GM12878 (cell line): ENCODE data around the gene DYSF. TPM values are rescaled to one million over a fixed set of nuclear protein-coding genes. Genes with fewer than 3 reads are reported as not detected.

Experiments used
- ATAC-seq: fragments of 200-7000 bp; cut with Tn5 transposase; 3 replicates; pipeline ENCODE4 v1.9.1; 2020; ENCODE audit warnings: mild to moderate bottlenecking, moderate library complexity
- BruUV-seq: library from RNA; stranded (reverse); fragments of 400-500 nt; replicated peaks from 2 replicates; lab custom pipeline; 2021; lab: Mats Ljungman, UMichigan
- CTCF ChIA-PET: fragments of 300-600 bp; sonication (Branson Sonifier 250); formaldehyde crosslinking; extraction: SDS; loops from one replicate; lab custom pipeline; 2021; ENCODE audit warnings: inconsistent platforms; lab: Yijun Ruan, JAX
- POLR2A ChIA-PET: fragments of 350-600 bp; formaldehyde crosslinking; extraction: SDS; loops from one replicate; lab custom pipeline; 2021; ENCODE audit warnings: inconsistent platforms; lab: Charles Lee
- RAD21 ChIA-PET: fragments of 300-600 bp; sonication (Branson Sonifier 250); formaldehyde crosslinking; loops from one replicate; lab custom pipeline; 2023; ENCODE audit warnings: antibody characterized with exemption; ENCODE audit not compliant: unreplicated experiment; lab: Charles Lee
- SMC1A ChIA-PET: fragments of 300-600 bp; sonication (Branson Sonifier 250); formaldehyde crosslinking; loops from one replicate; lab custom pipeline; 2023; ENCODE audit not compliant: unreplicated experiment, uncharacterized antibody; lab: Charles Lee
- DNase-seq: peaks from one replicate; pipeline ENCODE4 v3.0.0-alpha.2; 2011; ENCODE audit warnings: low read depth, low spot score
- FAIRE-seq: peaks from 3 replicates; lab custom pipeline; 2011; peaks lifted over from hg19 to GRCh38; lab: Jason Lieb, UNC
- H2AFZ ChIP-seq: 2 replicates; pipeline ENCODE4 v1.6.0; 2011; ENCODE audit warnings: low read depth, low read length, control low read depth; ENCODE audit not compliant: control insufficient read depth
- H3K27ac ChIP-seq: 2 replicates; pipeline ENCODE4 v1.5.1; 2011; ENCODE audit warnings: control low read depth; ENCODE audit not compliant: control insufficient read depth, insufficient read depth
- H3K27me3 ChIP-seq, 2 experiments: replicated peaks in 1 of 2; 2 replicates each; pipeline versions ENCODE4 v1.6.0 to v1.6.1; 2011; ENCODE audit warnings: low read length in 1 of 2; ENCODE audit not compliant: control insufficient read depth in 2 of 2, insufficient read depth in 2 of 2
- H3K36me3 ChIP-seq, 2 experiments: 2 replicates each; pipeline ENCODE4 v1.5.1; 2011; ENCODE audit warnings: low read length in 1 of 2; ENCODE audit not compliant: control insufficient read depth in 2 of 2, insufficient read depth in 2 of 2
- H3K4me1 ChIP-seq: 2 replicates; pipeline ENCODE4 v1.6.1; 2011; ENCODE audit warnings: mild to moderate bottlenecking, low read length, moderate library complexity, mixed read lengths; ENCODE audit not compliant: control insufficient read depth, insufficient read depth
- H3K4me2 ChIP-seq: 2 replicates; pipeline ENCODE4 v1.6.0; 2011; ENCODE audit warnings: control low read depth; ENCODE audit not compliant: control insufficient read depth, insufficient read depth
- H3K4me3 ChIP-seq: fragments of 200-600 bp; sonication (generic); 2 replicates; pipeline ENCODE4 v1.5.1; 2016
- H3K79me2 ChIP-seq: 2 replicates; pipeline ENCODE4 v1.6.0; 2011; ENCODE audit warnings: low read length; ENCODE audit not compliant: control insufficient read depth, insufficient read depth
- H3K9ac ChIP-seq: 2 replicates; pipeline ENCODE4 v1.8.0; 2011; ENCODE audit warnings: low read length, control low read depth, mixed read lengths; ENCODE audit not compliant: control insufficient read depth, insufficient read depth
- H3K9me3 ChIP-seq: replicated peaks from 3 replicates; pipeline ENCODE4 v1.5.1; 2011; ENCODE audit warnings: mild to moderate bottlenecking, low read length; ENCODE audit not compliant: control insufficient read depth, insufficient read depth
- H4K20me1 ChIP-seq: 2 replicates; pipeline ENCODE4 v1.6.0; 2011; ENCODE audit not compliant: control insufficient read depth, insufficient read depth
- HDAC6 ChIP-seq: fragments of 200-600 bp; sonication (generic); IDR thresholded peaks from one replicate; pipeline ENCODE4 v1.8.0; 2017; ENCODE audit warnings: antibody characterized with exemption; ENCODE audit not compliant: unreplicated experiment
- TARDBP ChIP-seq: IDR thresholded peaks from 2 replicates; pipeline ENCODE4 v1.6.1; 2016; ENCODE audit warnings: borderline replicate concordance
- ZNF274 ChIP-seq: IDR thresholded peaks from one replicate; pipeline ENCODE4 v1.8.0; 2011; ENCODE audit not compliant: insufficient read length, insufficient read depth
- WGBS: methylation state at CpG from one replicate; pipeline ENCODE4 v1.1.6; 2016; ENCODE audit warnings: low lambda C conversion rate; ENCODE audit not compliant: insufficient replicate concordance, insufficient coverage; ENCODE audit errors: missing lambda C conversion rate; 5-methylcytosine and 5-hydroxymethylcytosine counted together
- in situ Hi-C: fragments of 300-500 bp; cut with MboI; formaldehyde crosslinking; loops from 9 replicates; pipeline ENCODE4 v1.14.3; 2018; ENCODE audit warnings: mixed read lengths
- intact Hi-C: fragments of 100-400 bp; cut with micrococcal nuclease; formaldehyde crosslinking; loops from one replicate; pipeline ENCODE4 v1.14.2; 2022; ENCODE audit not compliant: unreplicated experiment
- polyA plus RNA-seq, 11 experiments: library from polyadenylated mRNA; depleted of rRNA in 4 of 11; unstranded in 6 of 11; stranded (reverse) in 5 of 11; fragments of >200 nt; fragmentation: Nextera tagmentation in 4 of 11; fragmentation: Illumina TruSeq in 1 of 11; extraction: Ambion mirVana in 4 of 11; extraction: Trizol in 1 of 11; gene quantifications; 1 replicate in 1 of 11; 2 replicates in 10 of 11; pipeline versions ENCODE4 v1.2.1 to v1.2.3, GENCODE V29; 2011 to 2016; ENCODE audit warnings: inconsistent platforms in 2 of 11, missing spikeins in 2 of 11, low read depth in 1 of 11
- total RNA-seq, 4 experiments: library from RNA; depleted of rRNA in 3 of 4; stranded (reverse); fragments of >200 nt in 3 of 4; fragmentation: Illumina TruSeq in 1 of 4; extraction: Trizol in 1 of 4; gene quantifications; 2 replicates each; pipeline versions ENCODE4 v1.2.1 to v1.2.3, GENCODE V29; 2013 to 2021
- TF ChIP-seq, protein P1 (sequence below): IDR thresholded peaks from 2 replicates; pipeline ENCODE4 v1.6.1; 2011; ENCODE audit warnings: low read depth, low read length, improper control_type of control experiment, borderline replicate concordance

The DYSF gene
- total and polyA plus RNA-seq, 10 of the 15 experiments (the other 5 are each of a cell fraction or from before 2014, with no cell fraction given) = under 0.01 to 0.15 (median 0.03) TPM; not detected in 7

DNA sequence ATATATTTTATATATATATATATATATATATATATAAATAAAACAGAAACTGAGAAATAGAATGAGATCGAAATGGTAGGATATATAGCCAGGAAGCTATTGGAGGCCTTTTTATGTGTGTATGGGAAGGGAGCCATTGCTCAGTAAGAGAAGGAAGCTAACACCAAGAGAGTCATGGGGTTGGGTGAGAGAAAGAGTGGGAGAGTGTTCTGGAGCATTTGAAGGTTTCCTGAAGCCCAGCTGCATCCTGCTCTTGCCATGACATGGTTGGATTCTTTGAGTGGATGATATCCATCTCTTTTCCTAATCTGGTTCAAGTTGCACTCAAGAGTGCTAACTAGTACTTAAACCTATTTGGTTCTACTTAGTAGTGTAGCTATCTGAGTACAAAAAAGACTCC is 282.3 kb downstream of the DYSF start:
- RAD21 ChIA-PET = no interaction called here
- in situ Hi-C loops = no loop called here

More for the DNA sequence above, 282.3 kb downstream of the DYSF start:
- Histone ChIP-seq H3K4me2 (no peak overlapping the region), H3K79me2 (no peaks in the 10 kb centered on the region), H3K9ac (no peak overlapping the region), H3K9me3 (no peaks in the 10 kb centered on the region), H4K20me1 (no peaks in the 10 kb centered on the region), H3K4me3 (no peak overlapping the region), H2AFZ (no peak overlapping the region), H3K36me3 (no peaks in the 10 kb centered on the region), H3K27me3 (no peaks in the 10 kb centered on the region), H3K27ac (no peak overlapping the region)
- DNase-seq (no peak), FAIRE-seq (no peak), ATAC-seq (no peak)
- SMC1A ChIA-PET = no interaction called here
- WGBS = 7% methylated on average over 1 of the region's 1 CpG
- POLR2A ChIA-PET = no interaction called here
- intact Hi-C loops = no loop called here
- BruUV-seq = no TSS peak
- CTCF ChIA-PET = interaction anchor here (1.0 kb wide), 1 partner anchor 641 kb away, joined by 3 read pairs; no protein-coding TSS in a partner anchor
- TF ChIP-seq, protein P1, sequence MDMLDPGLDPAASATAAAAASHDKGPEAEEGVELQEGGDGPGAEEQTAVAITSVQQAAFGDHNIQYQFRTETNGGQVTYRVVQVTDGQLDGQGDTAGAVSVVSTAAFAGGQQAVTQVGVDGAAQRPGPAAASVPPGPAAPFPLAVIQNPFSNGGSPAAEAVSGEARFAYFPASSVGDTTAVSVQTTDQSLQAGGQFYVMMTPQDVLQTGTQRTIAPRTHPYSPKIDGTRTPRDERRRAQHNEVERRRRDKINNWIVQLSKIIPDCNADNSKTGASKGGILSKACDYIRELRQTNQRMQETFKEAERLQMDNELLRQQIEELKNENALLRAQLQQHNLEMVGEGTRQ = no peak
- TF ChIP-seq HDAC6 (no peak), TARDBP (no peak), ZNF274 (no peak)
- TF ChIP-seq, all 136 proteins: peak for 0
- H3K4me1 ChIP-seq = no peaks in the 10 kb centered on the region

Other genes with a start within 250 kb of the DYSF start
- 0.17 and 0.33 TPM in 2 replicates for gene PAIP2B, start 226.5 kb upstream of the DYSF start, total RNA-seq (2014; rRNA removed)
- gene PAIP2B, start 226.5 kb upstream of the DYSF start, total RNA-seq (2014; rRNA removed; fragmentation: Illumina TruSeq; extraction: Trizol) = 0.27 and 0.28 TPM in 2 replicates
- gene PAIP2B, start 226.5 kb upstream of the DYSF start, total RNA-seq (2021) = 0.41 and 0.45 TPM in 2 replicates
- 0.79 and 1.2 TPM in 2 replicates for gene PAIP2B, start 226.5 kb upstream of the DYSF start, polyA plus RNA-seq (2011; rRNA removed)
- 0.37 and 0.40 TPM in 2 replicates for gene PAIP2B, start 226.5 kb upstream of the DYSF start, polyA plus RNA-seq (2014; fragmentation: Illumina TruSeq; extraction: Trizol)
- gene PAIP2B, start 226.5 kb upstream of the DYSF start, polyA plus RNA-seq (2014; fragmentation: Nextera tagmentation; extraction: Ambion mirVana) = under 1 TPM; 0.06 to 0.09 TPM
- gene PAIP2B, start 226.5 kb upstream of the DYSF start, polyA plus RNA-seq (2014; rRNA removed) = 0.15 and 0.19 TPM in 2 replicates
- gene PAIP2B, start 226.5 kb upstream of the DYSF start, polyA plus RNA-seq (2016; fragmentation: Nextera tagmentation; extraction: Ambion mirVana) = under 1 TPM; 0.42 to 0.43 TPM
- gene ZNF638, start 121.8 kb upstream of the DYSF start, total RNA-seq (2014; rRNA removed) = 84.2 and 99.9 TPM in 2 replicates
- 133 and 146 TPM in 2 replicates for gene ZNF638, start 121.8 kb upstream of the DYSF start, total RNA-seq (2014; rRNA removed; fragmentation: Illumina TruSeq; extraction: Trizol)
- 66.0 and 66.9 TPM in 2 replicates for gene ZNF638, start 121.8 kb upstream of the DYSF start, total RNA-seq (2021)
- gene ZNF638, start 121.8 kb upstream of the DYSF start, polyA plus RNA-seq (2011; rRNA removed) = 105 and 172 TPM in 2 replicates
- gene ZNF638, start 121.8 kb upstream of the DYSF start, polyA plus RNA-seq (2014; fragmentation: Illumina TruSeq; extraction: Trizol) = 84.4 and 143 TPM in 2 replicates
- 10 to 100 TPM; 37.6 to 40.5 TPM for gene ZNF638, start 121.8 kb upstream of the DYSF start, polyA plus RNA-seq (2014; fragmentation: Nextera tagmentation; extraction: Ambion mirVana)
- 49.1 and 61.2 TPM in 2 replicates for gene ZNF638, start 121.8 kb upstream of the DYSF start, polyA plus RNA-seq (2014; rRNA removed)
- 10 to 100 TPM; 58.1 to 62.1 TPM for gene ZNF638, start 121.8 kb upstream of the DYSF start, polyA plus RNA-seq (2016; fragmentation: Nextera tagmentation; extraction: Ambion mirVana)